ENCODE data around the gene CREBRF. TPM values are rescaled to one million over a fixed set of nuclear protein-coding genes. Genes with fewer than 3 reads are reported as not detected.

Gene CREBRF
- total and polyA plus RNA-seq, 2 experiments from 2014 or later = 2.0 to 3.5 TPM

DNA sequence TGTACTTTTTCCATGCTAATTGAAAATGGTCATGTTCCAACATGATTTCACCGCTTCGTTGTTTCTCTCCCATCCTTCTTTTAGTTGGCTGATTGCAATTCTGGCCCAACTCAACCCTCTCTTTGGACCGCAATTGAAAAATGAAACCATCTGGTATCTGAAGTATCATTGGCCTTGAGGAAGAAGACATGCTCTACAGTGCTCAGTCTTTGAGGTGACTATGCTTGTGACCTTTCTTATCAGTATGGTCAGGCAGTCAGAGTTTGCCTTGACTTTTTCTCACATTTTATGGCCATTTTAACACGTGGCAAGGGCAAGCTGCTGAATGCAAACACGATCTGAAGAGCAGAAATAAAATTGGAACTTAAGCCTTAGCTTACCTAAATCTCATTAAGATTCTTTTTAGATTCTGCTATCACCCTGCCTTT, 36.0 kb upstream of the CREBRF start:
- no peak overlapping the region for H3K4me3 Mint-ChIP-seq
- no peaks in the 10 kb centered on the region for H3K27me3 ChIP-seq (ENCODE audit: insufficient read depth)
- no peaks in the 10 kb centered on the region for H3K36me3 ChIP-seq (ENCODE audit: insufficient read depth)
- H3K27ac Mint-ChIP-seq = no peak overlapping the region
- H2AFZ ChIP-seq = no peak overlapping the region
- ATAC-seq (no peak), DNase-seq (ENCODE audit: low spot score) (no peak)
- H3K9me2 ChIP-seq (ENCODE audit: insufficient read depth) = peaks cover 4% of the 10 kb centered on the region; the same call in 1 of the 2 replicates
- H3K27ac ChIP-seq (ENCODE audit: low read depth) = no peak overlapping the region
- H3K4me3 ChIP-seq = no peak overlapping the region
- peaks cover 2% of the 10 kb centered on the region for H3K27me3 Mint-ChIP-seq (ENCODE audit: insufficient read depth, low read depth, poor library complexity)
- no peak overlapping the region for H3K4me2 ChIP-seq
- H3K9me3 Mint-ChIP-seq = no peaks in the 10 kb centered on the region
- TF ChIP-seq, protein P1, sequence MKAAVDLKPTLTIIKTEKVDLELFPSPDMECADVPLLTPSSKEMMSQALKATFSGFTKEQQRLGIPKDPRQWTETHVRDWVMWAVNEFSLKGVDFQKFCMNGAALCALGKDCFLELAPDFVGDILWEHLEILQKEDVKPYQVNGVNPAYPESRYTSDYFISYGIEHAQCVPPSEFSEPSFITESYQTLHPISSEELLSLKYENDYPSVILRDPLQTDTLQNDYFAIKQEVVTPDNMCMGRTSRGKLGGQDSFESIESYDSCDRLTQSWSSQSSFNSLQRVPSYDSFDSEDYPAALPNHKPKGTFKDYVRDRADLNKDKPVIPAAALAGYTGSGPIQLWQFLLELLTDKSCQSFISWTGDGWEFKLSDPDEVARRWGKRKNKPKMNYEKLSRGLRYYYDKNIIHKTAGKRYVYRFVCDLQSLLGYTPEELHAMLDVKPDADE (IDR thresholded peaks at IDR 0.05) = no peak
- TF ChIP-seq, protein P2, sequence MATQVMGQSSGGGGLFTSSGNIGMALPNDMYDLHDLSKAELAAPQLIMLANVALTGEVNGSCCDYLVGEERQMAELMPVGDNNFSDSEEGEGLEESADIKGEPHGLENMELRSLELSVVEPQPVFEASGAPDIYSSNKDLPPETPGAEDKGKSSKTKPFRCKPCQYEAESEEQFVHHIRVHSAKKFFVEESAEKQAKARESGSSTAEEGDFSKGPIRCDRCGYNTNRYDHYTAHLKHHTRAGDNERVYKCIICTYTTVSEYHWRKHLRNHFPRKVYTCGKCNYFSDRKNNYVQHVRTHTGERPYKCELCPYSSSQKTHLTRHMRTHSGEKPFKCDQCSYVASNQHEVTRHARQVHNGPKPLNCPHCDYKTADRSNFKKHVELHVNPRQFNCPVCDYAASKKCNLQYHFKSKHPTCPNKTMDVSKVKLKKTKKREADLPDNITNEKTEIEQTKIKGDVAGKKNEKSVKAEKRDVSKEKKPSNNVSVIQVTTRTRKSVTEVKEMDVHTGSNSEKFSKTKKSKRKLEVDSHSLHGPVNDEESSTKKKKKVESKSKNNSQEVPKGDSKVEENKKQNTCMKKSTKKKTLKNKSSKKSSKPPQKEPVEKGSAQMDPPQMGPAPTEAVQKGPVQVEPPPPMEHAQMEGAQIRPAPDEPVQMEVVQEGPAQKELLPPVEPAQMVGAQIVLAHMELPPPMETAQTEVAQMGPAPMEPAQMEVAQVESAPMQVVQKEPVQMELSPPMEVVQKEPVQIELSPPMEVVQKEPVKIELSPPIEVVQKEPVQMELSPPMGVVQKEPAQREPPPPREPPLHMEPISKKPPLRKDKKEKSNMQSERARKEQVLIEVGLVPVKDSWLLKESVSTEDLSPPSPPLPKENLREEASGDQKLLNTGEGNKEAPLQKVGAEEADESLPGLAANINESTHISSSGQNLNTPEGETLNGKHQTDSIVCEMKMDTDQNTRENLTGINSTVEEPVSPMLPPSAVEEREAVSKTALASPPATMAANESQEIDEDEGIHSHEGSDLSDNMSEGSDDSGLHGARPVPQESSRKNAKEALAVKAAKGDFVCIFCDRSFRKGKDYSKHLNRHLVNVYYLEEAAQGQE (IDR thresholded peaks at IDR 0.05; ENCODE audit: unreplicated experiment) = no peak
- no peak for TF ChIP-seq ZNF114 (CRISPR knock-in tag; IDR thresholded peaks at IDR 0.05)
- H3K4me1 ChIP-seq (ENCODE audit: insufficient read depth) = peaks cover 9% of the 10 kb centered on the region
- H4K20me1 ChIP-seq (replicated peaks; ENCODE audit: insufficient read depth) = peaks cover 22% of the 10 kb centered on the region
- no peaks in the 10 kb centered on the region for H3F3A ChIP-seq (replicated peaks; ENCODE audit: low read depth)
- peaks cover 17% of the 10 kb centered on the region for H3K4me1 Mint-ChIP-seq
- peaks cover 57% of the 10 kb centered on the region for H3K79me2 ChIP-seq (replicated peaks; ENCODE audit: insufficient read depth)
- peaks cover 30% of the 10 kb centered on the region; the same call in 2 of the 3 replicates for H3K36me3 Mint-ChIP-seq (ENCODE audit: low read depth)

DNA sequence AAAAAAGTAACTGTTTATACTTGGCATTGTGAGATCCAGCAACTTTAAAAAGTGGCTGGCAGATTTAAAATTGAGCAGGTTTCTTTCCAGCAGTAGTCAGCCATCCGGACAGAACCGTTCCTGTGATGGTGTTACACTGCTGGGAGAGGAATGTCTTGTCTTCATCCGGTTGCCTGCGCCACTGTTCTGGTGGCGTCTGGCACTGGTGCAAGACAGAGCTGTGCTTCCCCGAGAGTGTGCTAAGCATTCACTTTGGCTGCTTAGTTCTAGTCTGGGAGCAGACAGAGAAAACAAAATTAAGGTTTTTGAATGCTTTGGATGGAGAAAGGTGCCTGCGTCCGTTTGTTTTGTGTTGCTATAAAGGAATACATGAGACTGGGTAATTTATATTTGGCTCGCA, 35.5 kb upstream of the CREBRF start:
- Mint-ChIP-seq H3K27ac (no peak overlapping the region), H3K9me3 (no peaks in the 10 kb centered on the region), H3K27me3 (ENCODE audit: insufficient read depth, low read depth, poor library complexity) (peaks cover 2% of the 10 kb centered on the region), H3K4me1 (peaks cover 13% of the 10 kb centered on the region), H3K36me3 (ENCODE audit: low read depth) (peaks cover 32% of the 10 kb centered on the region; the same call in 2 of the 3 replicates), H3K4me3 (no peak overlapping the region)
- Histone ChIP-seq H3K27me3 (ENCODE audit: insufficient read depth) (no peaks in the 10 kb centered on the region), H2AFZ (no peak overlapping the region), H3K36me3 (ENCODE audit: insufficient read depth) (no peaks in the 10 kb centered on the region), H3K27ac (ENCODE audit: low read depth) (no peak overlapping the region), H3F3A (replicated peaks; ENCODE audit: low read depth) (no peaks in the 10 kb centered on the region), H3K79me2 (replicated peaks; ENCODE audit: insufficient read depth) (peaks cover 54% of the 10 kb centered on the region), H3K4me2 (no peak overlapping the region), H3K9me2 (ENCODE audit: insufficient read depth) (no peaks in the 10 kb centered on the region), H4K20me1 (replicated peaks; ENCODE audit: insufficient read depth) (peaks cover 18% of the 10 kb centered on the region), H3K4me3 (no peak overlapping the region), H3K4me1 (ENCODE audit: insufficient read depth) (peaks cover 9% of the 10 kb centered on the region)
- no peak for DNase-seq (ENCODE audit: low spot score)
- ATAC-seq = no peak
- TF ChIP-seq CREB1 (CRISPR knock-in tag; IDR thresholded peaks at IDR 0.05; ENCODE audit: low read depth) (no peak), EZH2 (IDR thresholded peaks at IDR 0.05; ENCODE audit: low read depth, unreplicated experiment) (no peak), EZH2phosphoT487 (IDR thresholded peaks at IDR 0.05; ENCODE audit: unreplicated experiment) (no peak), STAT1 (IDR thresholded peaks at IDR 0.05; ENCODE audit: unreplicated experiment) (no peak), JUNB (IDR thresholded peaks at IDR 0.05; ENCODE audit: unreplicated experiment) (no peak)
- TF ChIP-seq, protein P3, sequence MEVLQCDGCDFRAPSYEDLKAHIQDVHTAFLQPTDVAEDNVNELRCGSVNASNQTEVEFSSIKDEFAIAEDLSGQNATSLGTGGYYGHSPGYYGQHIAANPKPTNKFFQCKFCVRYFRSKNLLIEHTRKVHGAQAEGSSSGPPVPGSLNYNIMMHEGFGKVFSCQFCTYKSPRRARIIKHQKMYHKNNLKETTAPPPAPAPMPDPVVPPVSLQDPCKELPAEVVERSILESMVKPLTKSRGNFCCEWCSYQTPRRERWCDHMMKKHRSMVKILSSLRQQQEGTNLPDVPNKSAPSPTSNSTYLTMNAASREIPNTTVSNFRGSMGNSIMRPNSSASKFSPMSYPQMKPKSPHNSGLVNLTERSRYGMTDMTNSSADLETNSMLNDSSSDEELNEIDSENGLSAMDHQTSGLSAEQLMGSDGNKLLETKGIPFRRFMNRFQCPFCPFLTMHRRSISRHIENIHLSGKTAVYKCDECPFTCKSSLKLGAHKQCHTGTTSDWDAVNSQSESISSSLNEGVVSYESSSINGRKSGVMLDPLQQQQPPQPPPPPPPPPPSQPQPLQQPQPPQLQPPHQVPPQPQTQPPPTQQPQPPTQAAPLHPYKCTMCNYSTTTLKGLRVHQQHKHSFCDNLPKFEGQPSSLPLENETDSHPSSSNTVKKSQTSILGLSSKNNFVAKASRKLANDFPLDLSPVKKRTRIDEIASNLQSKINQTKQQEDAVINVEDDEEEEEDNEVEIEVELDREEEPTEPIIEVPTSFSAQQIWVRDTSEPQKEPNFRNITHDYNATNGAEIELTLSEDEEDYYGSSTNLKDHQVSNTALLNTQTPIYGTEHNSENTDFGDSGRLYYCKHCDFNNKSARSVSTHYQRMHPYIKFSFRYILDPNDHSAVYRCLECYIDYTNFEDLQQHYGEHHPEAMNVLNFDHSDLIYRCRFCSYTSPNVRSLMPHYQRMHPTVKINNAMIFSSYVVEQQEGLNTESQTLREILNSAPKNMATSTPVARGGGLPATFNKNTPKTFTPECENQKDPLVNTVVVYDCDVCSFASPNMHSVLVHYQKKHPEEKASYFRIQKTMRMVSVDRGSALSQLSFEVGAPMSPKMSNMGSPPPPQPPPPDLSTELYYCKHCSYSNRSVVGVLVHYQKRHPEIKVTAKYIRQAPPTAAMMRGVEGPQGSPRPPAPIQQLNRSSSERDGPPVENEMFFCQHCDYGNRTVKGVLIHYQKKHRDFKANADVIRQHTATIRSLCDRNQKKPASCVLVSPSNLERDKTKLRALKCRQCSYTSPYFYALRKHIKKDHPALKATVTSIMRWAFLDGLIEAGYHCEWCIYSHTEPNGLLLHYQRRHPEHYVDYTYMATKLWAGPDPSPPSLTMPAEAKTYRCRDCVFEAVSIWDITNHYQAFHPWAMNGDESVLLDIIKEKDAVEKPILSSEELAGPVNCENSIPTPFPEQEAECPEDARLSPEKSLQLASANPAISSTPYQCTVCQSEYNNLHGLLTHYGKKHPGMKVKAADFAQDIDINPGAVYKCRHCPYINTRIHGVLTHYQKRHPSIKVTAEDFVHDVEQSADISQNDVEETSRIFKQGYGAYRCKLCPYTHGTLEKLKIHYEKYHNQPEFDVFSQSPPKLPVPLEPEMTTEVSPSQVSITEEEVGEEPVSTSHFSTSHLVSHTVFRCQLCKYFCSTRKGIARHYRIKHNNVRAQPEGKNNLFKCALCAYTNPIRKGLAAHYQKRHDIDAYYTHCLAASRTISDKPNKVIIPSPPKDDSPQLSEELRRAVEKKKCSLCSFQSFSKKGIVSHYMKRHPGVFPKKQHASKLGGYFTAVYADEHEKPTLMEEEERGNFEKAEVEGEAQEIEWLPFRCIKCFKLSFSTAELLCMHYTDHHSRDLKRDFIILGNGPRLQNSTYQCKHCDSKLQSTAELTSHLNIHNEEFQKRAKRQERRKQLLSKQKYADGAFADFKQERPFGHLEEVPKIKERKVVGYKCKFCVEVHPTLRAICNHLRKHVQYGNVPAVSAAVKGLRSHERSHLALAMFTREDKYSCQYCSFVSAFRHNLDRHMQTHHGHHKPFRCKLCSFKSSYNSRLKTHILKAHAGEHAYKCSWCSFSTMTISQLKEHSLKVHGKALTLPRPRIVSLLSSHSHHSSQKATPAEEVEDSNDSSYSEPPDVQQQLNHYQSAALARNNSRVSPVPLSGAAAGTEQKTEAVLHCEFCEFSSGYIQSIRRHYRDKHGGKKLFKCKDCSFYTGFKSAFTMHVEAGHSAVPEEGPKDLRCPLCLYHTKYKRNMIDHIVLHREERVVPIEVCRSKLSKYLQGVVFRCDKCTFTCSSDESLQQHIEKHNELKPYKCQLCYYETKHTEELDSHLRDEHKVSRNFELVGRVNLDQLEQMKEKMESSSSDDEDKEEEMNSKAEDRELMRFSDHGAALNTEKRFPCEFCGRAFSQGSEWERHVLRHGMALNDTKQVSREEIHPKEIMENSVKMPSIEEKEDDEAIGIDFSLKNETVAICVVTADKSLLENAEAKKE (CRISPR knock-in tag; IDR thresholded peaks at IDR 0.05) = no peak
- TF ChIP-seq, protein P4, sequence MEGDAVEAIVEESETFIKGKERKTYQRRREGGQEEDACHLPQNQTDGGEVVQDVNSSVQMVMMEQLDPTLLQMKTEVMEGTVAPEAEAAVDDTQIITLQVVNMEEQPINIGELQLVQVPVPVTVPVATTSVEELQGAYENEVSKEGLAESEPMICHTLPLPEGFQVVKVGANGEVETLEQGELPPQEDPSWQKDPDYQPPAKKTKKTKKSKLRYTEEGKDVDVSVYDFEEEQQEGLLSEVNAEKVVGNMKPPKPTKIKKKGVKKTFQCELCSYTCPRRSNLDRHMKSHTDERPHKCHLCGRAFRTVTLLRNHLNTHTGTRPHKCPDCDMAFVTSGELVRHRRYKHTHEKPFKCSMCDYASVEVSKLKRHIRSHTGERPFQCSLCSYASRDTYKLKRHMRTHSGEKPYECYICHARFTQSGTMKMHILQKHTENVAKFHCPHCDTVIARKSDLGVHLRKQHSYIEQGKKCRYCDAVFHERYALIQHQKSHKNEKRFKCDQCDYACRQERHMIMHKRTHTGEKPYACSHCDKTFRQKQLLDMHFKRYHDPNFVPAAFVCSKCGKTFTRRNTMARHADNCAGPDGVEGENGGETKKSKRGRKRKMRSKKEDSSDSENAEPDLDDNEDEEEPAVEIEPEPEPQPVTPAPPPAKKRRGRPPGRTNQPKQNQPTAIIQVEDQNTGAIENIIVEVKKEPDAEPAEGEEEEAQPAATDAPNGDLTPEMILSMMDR (conservative IDR thresholded peaks at IDR 0.05; ENCODE audit: low read depth in 2 of 2) = no peak
